ENCODE measurements around the gene MATCAP1. TPM values are rescaled to one million over a fixed set of nuclear protein-coding genes. Genes with fewer than 3 reads are reported as not detected.

The MATCAP1 gene
- total and polyA plus RNA-seq, 2 of the 4 experiments (the other 2 are of a cell fraction) = 8.2 to 43.9 TPM

DNA sequence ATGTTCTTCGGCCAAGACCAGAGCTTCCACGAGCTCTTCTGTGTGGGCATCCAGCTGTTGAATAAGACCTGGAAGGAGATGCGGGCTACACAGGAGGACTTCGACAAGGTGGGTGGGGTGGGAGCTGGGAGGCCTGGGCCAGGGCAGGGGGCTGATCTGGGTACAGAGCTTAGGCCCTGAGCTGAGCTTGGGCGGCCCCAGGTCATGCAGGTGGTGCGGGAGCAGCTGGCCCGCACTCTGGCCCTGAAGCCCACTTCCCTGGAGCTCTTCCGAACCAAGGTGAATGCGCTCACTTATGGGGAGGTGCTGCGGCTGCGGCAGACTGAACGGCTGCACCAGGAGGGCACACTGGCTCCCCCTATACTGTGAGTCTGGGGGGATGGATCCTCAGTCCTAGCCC lies 18.7 kb upstream of the MATCAP1 start:
- ATAC-seq (ENCODE audit: low read depth) (no peak), DNase-seq (no peak)
- H3K27me3 ChIP-seq (ENCODE audit: control insufficient read depth, insufficient read depth, low read length) = no peaks in the 10 kb centered on the region
- no peak overlapping the region for H2BK120ac ChIP-seq (ENCODE audit: low read depth, low read length)
- dilution Hi-C loops (cut with HindIII; ENCODE audit: low sequenced_read_pairs, unreplicated experiment) (no loop called here), in situ Hi-C loops (cut with MboI; ENCODE audit: low sequenced_read_pairs) (no loop called here), intact Hi-C loops (cut with micrococcal nuclease) (no loop called here)
- H2AFZ ChIP-seq (replicated peaks; ENCODE audit: low read length, poor library complexity) = no peak overlapping the region
- H3K23ac ChIP-seq (ENCODE audit: low read depth, low read length) = no peak overlapping the region
- no peak overlapping the region for H2AK5ac ChIP-seq (ENCODE audit: low read depth, low read length)
- 0 out of 2 replicates have a peak, but pooled peaks cover 2% of the 10 kb centered on the region for H4K20me1 ChIP-seq (ENCODE audit: insufficient read depth, low read length)
- no peak overlapping the region for H2BK5ac ChIP-seq (ENCODE audit: low read depth, low read length, poor library complexity, severe bottlenecking)
- no peak overlapping the region for H3K4ac ChIP-seq (ENCODE audit: low read depth, low read length)
- H3K9me1 ChIP-seq (ENCODE audit: insufficient read depth, low read length) = peaks cover 4% of the 10 kb centered on the region; the same call in 1 of the 2 replicates
- peaks cover 0 to 1% of the 10 kb centered on the region in 2 experiments; a peak in 1 of 4 replicates for H3K79me1 ChIP-seq (ENCODE audit: low read depth in 1 of 2, low read length in 2 of 2)
- H3K56ac ChIP-seq (ENCODE audit: extremely low read depth, insufficient read depth, low read length) = no peak overlapping the region
- H3K36me3 ChIP-seq (ENCODE audit: control insufficient read depth, insufficient read depth, low read length) = peaks cover 39% of the 10 kb centered on the region
- H4K91ac ChIP-seq (ENCODE audit: insufficient read depth, low read depth, low read length) = no peak overlapping the region
- no peak for TF ChIP-seq CEBPB (IDR thresholded peaks at IDR 0.05; ENCODE audit: low read depth, low read length)
- no peak for TF ChIP-seq NFE2L2 (IDR thresholded peaks at IDR 0.05; ENCODE audit: low read depth, low read length)
- no peak for TF ChIP-seq POLR2A (IDR thresholded peaks at IDR 0.05; ENCODE audit: low read depth, low read length)
- TF ChIP-seq RCOR1 (IDR thresholded peaks at IDR 0.05; ENCODE audit: insufficient replicate concordance, low read length) = no peak
- TF ChIP-seq, protein P1, sequence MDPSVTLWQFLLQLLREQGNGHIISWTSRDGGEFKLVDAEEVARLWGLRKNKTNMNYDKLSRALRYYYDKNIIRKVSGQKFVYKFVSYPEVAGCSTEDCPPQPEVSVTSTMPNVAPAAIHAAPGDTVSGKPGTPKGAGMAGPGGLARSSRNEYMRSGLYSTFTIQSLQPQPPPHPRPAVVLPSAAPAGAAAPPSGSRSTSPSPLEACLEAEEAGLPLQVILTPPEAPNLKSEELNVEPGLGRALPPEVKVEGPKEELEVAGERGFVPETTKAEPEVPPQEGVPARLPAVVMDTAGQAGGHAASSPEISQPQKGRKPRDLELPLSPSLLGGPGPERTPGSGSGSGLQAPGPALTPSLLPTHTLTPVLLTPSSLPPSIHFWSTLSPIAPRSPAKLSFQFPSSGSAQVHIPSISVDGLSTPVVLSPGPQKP (IDR thresholded peaks at IDR 0.05; ENCODE audit: borderline replicate concordance, low read depth, low read length) = no peak
- TF ChIP-seq FOS (IDR thresholded peaks at IDR 0.05; ENCODE audit: low read depth, low read length) = no peak
- TF ChIP-seq USF2 (IDR thresholded peaks at IDR 0.05; ENCODE audit: low read depth, low read length) = no peak
- no peak for TF ChIP-seq RFX5 (IDR thresholded peaks at IDR 0.05; ENCODE audit: low read depth, low read length)
- TF ChIP-seq BHLHE40 (IDR thresholded peaks at IDR 0.05; ENCODE audit: low read depth, low read length) = no peak
- H3K9me3 ChIP-seq (ENCODE audit: control insufficient read depth, insufficient read depth, low read length) = no peaks in the 10 kb centered on the region
- H3K4me1 ChIP-seq (ENCODE audit: control insufficient read depth, insufficient read depth, low read length) = no peaks in the 10 kb centered on the region; the same call in 1 of the 2 replicates
- no peak overlapping the region for H3K4me2 ChIP-seq (ENCODE audit: low read depth, low read length)
- no peak overlapping the region for H3K18ac ChIP-seq (ENCODE audit: low read depth, low read length)
- no peak overlapping the region for H2AK9ac ChIP-seq (replicated peaks; ENCODE audit: low read depth, low read length, poor library complexity)
- H3K9ac ChIP-seq (ENCODE audit: low read depth, low read length) = no peak overlapping the region
- no peak overlapping the region for H3K4me3 ChIP-seq (ENCODE audit: insufficient read depth, low read depth, low read length)
- H4K8ac ChIP-seq (ENCODE audit: low read depth in 2 of 2, low read length in 2 of 2) = no peak overlapping the region
- H4K5ac ChIP-seq (ENCODE audit: low read depth, low read length) = no peak overlapping the region
- no TSS peak for BruUV-seq (replicated peaks)
- 94% methylated on average over 2 of the region's 12 CpGs; no CpG with 5 or more reads in 1 of the 2 experiments for WGBS, 2 experiments (ENCODE audit: extremely low coverage in 2 of 2, insufficient read length in 1 of 2)
- ChIA-PET CTCF (interaction anchor here (0.6 kb wide), 1 partner anchor 793 kb away, joined by 3 read pairs; no protein-coding TSS in a partner anchor), POLR2A (ENCODE audit: unreplicated experiment) (interaction anchor here (0.5 kb wide), 1 partner anchor 219 kb away, joined by 8 read pairs; no protein-coding TSS in a partner anchor)
- H3K27ac ChIP-seq (ENCODE audit: insufficient read depth, low read length) = no peak overlapping the region
- H2BK15ac ChIP-seq (ENCODE audit: low read depth, low read length) = no peak overlapping the region
- H2BK20ac ChIP-seq (ENCODE audit: low read depth, low read length) = no peak overlapping the region
- H3K14ac ChIP-seq (replicated peaks; ENCODE audit: low read depth, low read length) = no peak overlapping the region

All from IMR-90 (cell line).